ENCODE results near the gene ENTREP1.
"Not testable (repeated sequence)": the region's sequence is repeated elsewhere in the genome, so short reads cannot be mapped to it uniquely, and the experiment has no call there.

ENTREP1 gene

GRCh38 chr9:69299315-69299714 is 25.7 kb upstream of the ENTREP1 start:
- Histone ChIP-seq H3K9me3 (ENCODE audit: low read length) (no peaks in the 10 kb centered on the region), H4K20me1 (ENCODE audit: insufficient read depth, low read length) (no peaks in the 10 kb centered on the region), H3K4me1 (ENCODE audit: insufficient read depth, low read length, severe bottlenecking) (no peaks in the 10 kb centered on the region), H3K36me3 (ENCODE audit: insufficient read depth, low read length) (no peaks in the 10 kb centered on the region), H3K79me2 (ENCODE audit: insufficient read depth, low read length) (no peaks in the 10 kb centered on the region), H3K4me2 (ENCODE audit: low read length) (no peak overlapping the region), H2AFZ (ENCODE audit: low read length) (no peak overlapping the region), H3F3A (ENCODE audit: insufficient read depth, low read length) (no peaks in the 10 kb centered on the region), H3K4me3 (ENCODE audit: low read depth, low read length, poor library complexity, severe bottlenecking) (no peak overlapping the region), H3K9ac (ENCODE audit: low read length) (no peak overlapping the region), H3K27ac (ENCODE audit: low read depth, low read length, poor library complexity, severe bottlenecking) (no peak overlapping the region), H3K9me2 (ENCODE audit: low read depth, low read length) (no peaks in the 10 kb centered on the region), H3K27me3 (ENCODE audit: insufficient read depth, low read length) (no peaks in the 10 kb centered on the region)
- TF ChIP-seq CTCF (IDR thresholded peaks at IDR 0.05; ENCODE audit: low read length) (no peak), EZH2 (IDR thresholded peaks at IDR 0.05; ENCODE audit: borderline replicate concordance, low read length) (no peak)

- no peaks in the 10 kb centered on the region for H3K27me3 ChIP-seq (ENCODE audit: insufficient read depth, low read length)
- no peaks in the 10 kb centered on the region for H3K9me2 ChIP-seq (ENCODE audit: low read depth, low read length)
- H3K9ac ChIP-seq (ENCODE audit: low read length) = no peak overlapping the region
- no peak for TF ChIP-seq CTCF (IDR thresholded peaks at IDR 0.05; ENCODE audit: low read length)
- no peak overlapping the region for H3K4me2 ChIP-seq (ENCODE audit: low read length)
- H3K4me3 ChIP-seq (ENCODE audit: low read depth, low read length, poor library complexity, severe bottlenecking) = no peak overlapping the region
- H3K9me3 ChIP-seq (ENCODE audit: low read length) = no peaks in the 10 kb centered on the region
- H3K27ac ChIP-seq (ENCODE audit: low read depth, low read length, poor library complexity, severe bottlenecking) = no peak overlapping the region
- no peak overlapping the region for H2AFZ ChIP-seq (ENCODE audit: low read length)
- no peaks in the 10 kb centered on the region for H3K4me1 ChIP-seq (ENCODE audit: insufficient read depth, low read length, severe bottlenecking)
- H3F3A ChIP-seq (ENCODE audit: insufficient read depth, low read length) = no peaks in the 10 kb centered on the region
- no peaks in the 10 kb centered on the region for H4K20me1 ChIP-seq (ENCODE audit: insufficient read depth, low read length)
- H3K79me2 ChIP-seq (ENCODE audit: insufficient read depth, low read length) = no peaks in the 10 kb centered on the region
- H3K36me3 ChIP-seq (ENCODE audit: insufficient read depth, low read length) = no peaks in the 10 kb centered on the region
Observed at GRCh38 chr9:69299826-69300225, 25.2 kb upstream of the ENTREP1 start.

- no peaks in the 10 kb centered on the region for H3K9me2 ChIP-seq (ENCODE audit: low read depth, low read length)
- no peaks in the 10 kb centered on the region for H3K4me1 ChIP-seq (ENCODE audit: insufficient read depth, low read length, severe bottlenecking)
- H4K20me1 ChIP-seq (ENCODE audit: insufficient read depth, low read length) = no peaks in the 10 kb centered on the region
- no peak overlapping the region for H3K4me2 ChIP-seq (ENCODE audit: low read length)
- no peak for TF ChIP-seq EZH2 (IDR thresholded peaks at IDR 0.05; ENCODE audit: borderline replicate concordance, low read length)
- TF ChIP-seq CTCF (IDR thresholded peaks at IDR 0.05; ENCODE audit: low read length) = no peak
- H2AFZ ChIP-seq (ENCODE audit: low read length) = no peak overlapping the region
- no peak overlapping the region for H3K9ac ChIP-seq (ENCODE audit: low read length)
- H3K36me3 ChIP-seq (ENCODE audit: insufficient read depth, low read length) = no peaks in the 10 kb centered on the region
- H3K79me2 ChIP-seq (ENCODE audit: insufficient read depth, low read length) = no peaks in the 10 kb centered on the region
- no peaks in the 10 kb centered on the region for H3F3A ChIP-seq (ENCODE audit: insufficient read depth, low read length)
- H3K27me3 ChIP-seq (ENCODE audit: insufficient read depth, low read length) = no peaks in the 10 kb centered on the region
- H3K9me3 ChIP-seq (ENCODE audit: low read length) = no peaks in the 10 kb centered on the region
- no peak overlapping the region for H3K27ac ChIP-seq (ENCODE audit: low read depth, low read length, poor library complexity, severe bottlenecking)
- H3K4me3 ChIP-seq (ENCODE audit: low read depth, low read length, poor library complexity, severe bottlenecking) = no peak overlapping the region
Observed at GRCh38 chr9:69303331-69303730, 21.7 kb upstream of the ENTREP1 start.

GRCh38 chr9:69306895-69307445 is 18.0 kb upstream of the ENTREP1 start:
- not testable (repeated sequence) for H3K79me2 ChIP-seq (ENCODE audit: insufficient read depth, low read length); H3K27me3 ChIP-seq (ENCODE audit: insufficient read depth, low read length); H3K9me3 ChIP-seq (ENCODE audit: low read length); H3K9me2 ChIP-seq (ENCODE audit: low read depth, low read length); H4K20me1 ChIP-seq (ENCODE audit: insufficient read depth, low read length); H3K4me2 ChIP-seq (ENCODE audit: low read length); H3F3A ChIP-seq (ENCODE audit: insufficient read depth, low read length); H3K36me3 ChIP-seq (ENCODE audit: insufficient read depth, low read length); H3K4me1 ChIP-seq (ENCODE audit: insufficient read depth, low read length, severe bottlenecking); H3K9ac ChIP-seq (ENCODE audit: low read length); H3K27ac ChIP-seq (ENCODE audit: low read depth, low read length, poor library complexity, severe bottlenecking); H3K4me3 ChIP-seq (ENCODE audit: low read depth, low read length, poor library complexity, severe bottlenecking); H2AFZ ChIP-seq (ENCODE audit: low read length)
